Caco-2 (cell line): ENCODE data around the gene KMT2C. TPM values are rescaled to one million over a fixed set of nuclear protein-coding genes. Genes with fewer than 3 reads are reported as not detected.
"Not testable (repeated sequence)": the region's sequence is repeated elsewhere in the genome, so short reads cannot be mapped to it uniquely, and the experiment has no call there.

Experiments
- BruUV-seq: library from RNA; stranded (reverse); fragments of 400-500 nt; replicated peaks from 2 replicates; lab custom pipeline; 2021; lab: Mats Ljungman, UMichigan
- CTCF ChIA-PET: fragments of 300-600 bp; sonication (Branson Sonifier 250); formaldehyde crosslinking; loops from one replicate; lab custom pipeline; 2022; ENCODE audit warnings: antibody characterized with exemption; lab: Charles Lee
- POLR2A ChIA-PET: fragments of 300-600 bp; sonication (Branson Sonifier 250); formaldehyde crosslinking; loops from one replicate; lab custom pipeline; 2022; ENCODE audit warnings: antibody characterized with exemption; lab: Charles Lee
- DNase-seq, 2 experiments: peaks; one replicate each; pipeline versions ENCODE4 v3.0.0 to v3.0.0-alpha.2; 2020 to 2022
- H3K27me3 ChIP-seq: replicated peaks from 2 replicates; pipeline ENCODE4 v1.6.0; 2011; ENCODE audit warnings: low read length; ENCODE audit not compliant: control insufficient read depth, insufficient read depth
- H3K36me3 ChIP-seq: 2 replicates; pipeline ENCODE4 v1.5.1; 2011; ENCODE audit warnings: low read length; ENCODE audit not compliant: control insufficient read depth, insufficient read depth
- H3K4me1 ChIP-seq: fragments of 250-450 bp; sonication (Bioruptor Pico); 2 replicates; pipeline ENCODE4 v1.5.1; 2020; ENCODE audit warnings: mild to moderate bottlenecking
- H3K4me3 ChIP-seq: 2 replicates; pipeline ENCODE4 v1.5.1; 2011; ENCODE audit warnings: low read depth, mild to moderate bottlenecking, control low read depth, low read length
- H3K9me3 ChIP-seq: fragments of 250-450 bp; sonication (Bioruptor Pico); 2 replicates; pipeline ENCODE4 v1.5.1; 2020; ENCODE audit warnings: mild to moderate bottlenecking, moderate library complexity
- H3K27ac Mint-ChIP-seq: one replicate; pipeline ENCODE4 v1.8.0; 2022; ENCODE audit warnings: mixed read lengths; ENCODE audit not compliant: unreplicated experiment
- H3K27me3 Mint-ChIP-seq: one replicate; pipeline ENCODE4 v1.8.0; 2022; ENCODE audit warnings: mixed read lengths; ENCODE audit not compliant: insufficient read depth, unreplicated experiment
- H3K36me3 Mint-ChIP-seq: one replicate; pipeline ENCODE4 v1.8.0; 2022; ENCODE audit warnings: mild to moderate bottlenecking, mixed read lengths; ENCODE audit not compliant: insufficient read depth, unreplicated experiment
- H3K4me1 Mint-ChIP-seq: one replicate; pipeline ENCODE4 v1.8.0; 2022; ENCODE audit warnings: low read depth, mixed read lengths; ENCODE audit not compliant: unreplicated experiment
- H3K4me3 Mint-ChIP-seq: one replicate; pipeline ENCODE4 v1.8.0; 2022; ENCODE audit warnings: mild to moderate bottlenecking, moderate library complexity, mixed read lengths; ENCODE audit not compliant: unreplicated experiment
- H3K9me3 Mint-ChIP-seq: one replicate; pipeline ENCODE4 v1.8.0; 2022; ENCODE audit warnings: mixed read lengths; ENCODE audit not compliant: unreplicated experiment
- intact Hi-C: fragments of 100-400 bp; cut with micrococcal nuclease; formaldehyde crosslinking; loops from one replicate; pipeline ENCODE4 v1.10.0; 2022; ENCODE audit not compliant: unreplicated experiment
- total RNA-seq: library from RNA; stranded (reverse); gene quantifications from 2 replicates; pipeline ENCODE4 v1.2.3, GENCODE V29; 2022
- TF ChIP-seq, protein P1 (sequence below), 2 experiments: fragments of 200-600 bp in 1 of 2; IDR thresholded peaks; 1 replicate in 1 of 2; 2 replicates in 1 of 2; pipeline versions ENCODE4 v1.5.1 to v1.8.0; 2011 to 2022; ENCODE audit warnings: antibody characterized with exemption in 1 of 2, control low read depth in 1 of 2, inconsistent platforms in 1 of 2, low read depth in 1 of 2, low read length in 1 of 2, mild to moderate bottlenecking in 1 of 2, moderate library complexity in 1 of 2; ENCODE audit not compliant: insufficient read depth in 1 of 2, severe bottlenecking in 1 of 2, unreplicated experiment in 1 of 2

KMT2C gene
- total RNA-seq, 1 experiment from 2014 or later, result 59.5 TPM

DNA sequence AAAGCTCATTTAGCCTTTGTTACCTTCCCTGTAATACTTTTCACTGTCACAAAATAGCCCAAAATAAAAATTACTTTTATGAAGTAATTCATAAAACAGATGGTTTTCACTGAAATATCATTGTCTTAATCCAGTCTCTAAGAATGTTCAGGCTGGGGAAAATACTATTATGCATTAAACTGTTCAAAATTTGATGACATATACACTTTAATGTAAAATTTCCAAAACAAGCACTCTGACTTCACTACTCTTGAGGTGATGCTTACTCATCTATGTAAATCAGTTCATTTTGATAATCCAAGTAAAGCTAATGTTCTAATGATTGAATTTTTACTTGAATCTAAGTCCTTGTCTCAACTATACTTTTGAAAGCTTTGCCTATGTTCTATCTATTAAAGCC, 127.9 kb downstream of the KMT2C start:
- H3K27me3 Mint-ChIP-seq, result no peaks in the 10 kb centered on the region
- H3K36me3 Mint-ChIP-seq, result peaks cover 46% of the 10 kb centered on the region
- Histone ChIP-seq H3K27me3 (no peaks in the 10 kb centered on the region), H3K36me3 (peaks cover 1% of the 10 kb centered on the region; the same call in 1 of the 2 replicates), H3K4me1 (no peaks in the 10 kb centered on the region), H3K9me3 (no peaks in the 10 kb centered on the region), H3K4me3 (no peak overlapping the region)
- ChIA-PET POLR2A (no interaction called here), CTCF (no interaction called here)
- H3K4me1 Mint-ChIP-seq, result no peaks in the 10 kb centered on the region
- TF ChIP-seq, protein P1, sequence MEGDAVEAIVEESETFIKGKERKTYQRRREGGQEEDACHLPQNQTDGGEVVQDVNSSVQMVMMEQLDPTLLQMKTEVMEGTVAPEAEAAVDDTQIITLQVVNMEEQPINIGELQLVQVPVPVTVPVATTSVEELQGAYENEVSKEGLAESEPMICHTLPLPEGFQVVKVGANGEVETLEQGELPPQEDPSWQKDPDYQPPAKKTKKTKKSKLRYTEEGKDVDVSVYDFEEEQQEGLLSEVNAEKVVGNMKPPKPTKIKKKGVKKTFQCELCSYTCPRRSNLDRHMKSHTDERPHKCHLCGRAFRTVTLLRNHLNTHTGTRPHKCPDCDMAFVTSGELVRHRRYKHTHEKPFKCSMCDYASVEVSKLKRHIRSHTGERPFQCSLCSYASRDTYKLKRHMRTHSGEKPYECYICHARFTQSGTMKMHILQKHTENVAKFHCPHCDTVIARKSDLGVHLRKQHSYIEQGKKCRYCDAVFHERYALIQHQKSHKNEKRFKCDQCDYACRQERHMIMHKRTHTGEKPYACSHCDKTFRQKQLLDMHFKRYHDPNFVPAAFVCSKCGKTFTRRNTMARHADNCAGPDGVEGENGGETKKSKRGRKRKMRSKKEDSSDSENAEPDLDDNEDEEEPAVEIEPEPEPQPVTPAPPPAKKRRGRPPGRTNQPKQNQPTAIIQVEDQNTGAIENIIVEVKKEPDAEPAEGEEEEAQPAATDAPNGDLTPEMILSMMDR (IDR thresholded peaks at IDR 0.05; ENCODE audit: insufficient read depth in 1 of 2, low read depth in 1 of 2, low read length in 1 of 2, severe bottlenecking in 1 of 2, unreplicated experiment in 1 of 2), result no peak
- DNase-seq, result no peak
- intact Hi-C loops, result no loop called here
- BruUV-seq, result no TSS peak
- H3K4me3 Mint-ChIP-seq, result no peak overlapping the region
- H3K27ac Mint-ChIP-seq, result no peak overlapping the region
- no peaks in the 10 kb centered on the region for H3K9me3 Mint-ChIP-seq

DNA sequence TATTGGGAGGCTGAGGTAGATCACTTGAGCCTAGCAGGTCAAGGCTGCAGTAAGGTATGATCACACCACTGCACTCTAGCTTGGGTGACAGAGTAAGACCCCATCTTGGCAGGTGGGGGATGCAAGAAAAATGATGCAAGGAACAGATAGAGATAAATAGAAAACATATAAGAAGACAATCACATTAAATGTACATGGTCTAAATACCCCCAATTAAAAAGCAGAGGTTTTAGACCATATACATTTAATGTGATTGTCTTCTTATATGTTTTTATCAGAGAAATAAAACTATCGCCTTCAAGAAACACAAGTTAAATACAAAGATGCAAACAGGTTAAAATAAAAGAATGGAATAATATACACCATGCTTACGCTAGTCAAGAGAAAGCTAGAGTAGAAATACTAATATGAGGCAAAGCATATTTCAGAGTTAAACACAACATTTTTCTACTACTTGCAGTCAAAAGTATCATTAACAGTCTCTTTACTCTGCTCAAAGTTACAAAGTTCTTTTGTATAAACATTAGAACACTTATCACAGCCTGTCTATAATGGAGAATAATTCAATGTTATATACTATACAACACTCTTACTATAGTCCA, 136.2 kb downstream of the KMT2C start:
- H3K4me1 Mint-ChIP-seq, intact Hi-C loops, H3K4me3 Mint-ChIP-seq, CTCF ChIA-PET, H3K27me3 ChIP-seq, H3K27me3 Mint-ChIP-seq, BruUV-seq, H3K9me3 ChIP-seq, DNase-seq, H3K4me1 ChIP-seq, H3K27ac Mint-ChIP-seq, H3K36me3 ChIP-seq, POLR2A ChIA-PET, H3K4me3 ChIP-seq, H3K9me3 Mint-ChIP-seq: not testable (repeated sequence)
- H3K36me3 Mint-ChIP-seq, result peaks cover 25% of the 10 kb centered on the region

DNA sequence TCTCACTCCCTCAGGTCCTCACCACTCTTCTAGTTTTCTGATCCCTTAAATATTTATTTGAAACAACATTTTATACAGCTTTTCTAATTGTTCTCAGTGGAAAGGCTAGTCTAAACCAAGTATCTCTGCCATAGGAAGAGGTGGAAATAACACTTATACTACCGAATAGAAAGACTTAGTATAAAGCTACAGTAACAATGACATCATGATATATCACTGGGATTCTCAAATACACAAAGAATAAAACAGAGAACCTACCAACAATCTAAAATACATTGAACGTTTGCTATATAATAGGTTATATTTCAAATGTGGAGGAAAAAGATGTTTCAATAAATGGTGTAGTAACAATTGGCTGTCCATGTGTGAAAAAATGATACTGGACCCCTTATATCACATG, 142.9 kb downstream of the KMT2C start:
- Mint-ChIP-seq H3K36me3 (peaks cover 37% of the 10 kb centered on the region), H3K27ac (no peak overlapping the region), H3K4me1 (no peaks in the 10 kb centered on the region)

DNA sequence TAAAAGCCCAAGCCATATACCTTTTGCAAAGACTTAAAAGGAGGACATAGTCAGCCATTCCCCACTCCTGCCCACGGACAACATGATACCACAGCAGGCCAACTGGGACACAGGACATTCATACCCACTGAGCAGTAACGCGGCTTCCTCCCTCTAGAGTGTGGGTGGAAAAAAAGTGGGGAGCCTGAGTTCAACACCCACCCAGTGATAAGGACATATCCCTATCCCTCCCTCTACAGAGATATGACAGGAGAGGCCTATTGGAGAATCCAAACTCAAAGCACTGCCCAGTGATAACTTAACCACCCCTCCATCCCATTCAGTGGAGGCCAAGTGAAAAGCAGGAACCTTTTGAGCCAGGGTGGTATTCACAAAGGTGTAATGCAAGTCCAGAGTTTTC, 148.8 kb downstream of the KMT2C start:
- BruUV-seq, H3K9me3 Mint-ChIP-seq, H3K4me3 ChIP-seq, intact Hi-C loops, DNase-seq, H3K27me3 Mint-ChIP-seq, POLR2A ChIA-PET, H3K4me1 Mint-ChIP-seq, H3K27me3 ChIP-seq, H3K4me1 ChIP-seq, H3K9me3 ChIP-seq, CTCF ChIA-PET, H3K27ac Mint-ChIP-seq, H3K4me3 Mint-ChIP-seq, H3K36me3 ChIP-seq: not testable (repeated sequence)
- H3K36me3 Mint-ChIP-seq, result peaks cover 14% of the 10 kb centered on the region

More for the DNA sequence above, 142.9 kb downstream of the KMT2C start:
- Mint-ChIP-seq H3K4me3 (no peak overlapping the region), H3K27me3 (no peaks in the 10 kb centered on the region), H3K9me3 (no peaks in the 10 kb centered on the region)
- Histone ChIP-seq H3K9me3 (no peaks in the 10 kb centered on the region), H3K4me1 (no peaks in the 10 kb centered on the region), H3K27me3 (no peaks in the 10 kb centered on the region), H3K36me3 (no peaks in the 10 kb centered on the region), H3K4me3 (no peak overlapping the region)
- ChIA-PET POLR2A (no interaction called here), CTCF (no interaction called here)
- no TSS peak for BruUV-seq
- intact Hi-C loops, result no loop called here
- TF ChIP-seq, protein P1 (IDR thresholded peaks at IDR 0.05; ENCODE audit: insufficient read depth in 1 of 2, low read depth in 1 of 2, low read length in 1 of 2, severe bottlenecking in 1 of 2, unreplicated experiment in 1 of 2), result no peak
- no peak for DNase-seq

DNA sequence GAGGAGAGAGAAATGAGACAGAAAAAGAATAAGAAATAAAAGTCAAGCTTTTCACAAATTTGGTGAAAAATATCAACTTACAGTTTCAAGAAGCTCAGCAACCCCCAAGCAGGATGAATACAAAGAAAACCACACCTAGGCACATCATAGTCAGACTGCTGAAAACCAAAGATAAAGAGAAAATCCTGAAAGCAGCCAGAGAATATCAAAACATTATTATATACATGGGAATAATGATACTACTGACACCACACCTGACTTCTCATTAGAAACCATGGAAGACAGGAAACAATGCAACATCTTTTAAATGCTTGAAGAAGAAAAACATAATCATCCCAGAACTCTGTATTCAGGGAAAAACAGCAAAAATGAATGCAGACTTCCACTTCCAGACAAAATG, 149.6 kb downstream of the KMT2C start:
- H3K4me1 ChIP-seq, CTCF ChIA-PET, H3K9me3 ChIP-seq, H3K27ac Mint-ChIP-seq, H3K27me3 ChIP-seq, H3K4me3 Mint-ChIP-seq, H3K36me3 ChIP-seq, H3K4me1 Mint-ChIP-seq, DNase-seq, POLR2A ChIA-PET, intact Hi-C loops, BruUV-seq, H3K27me3 Mint-ChIP-seq, H3K4me3 ChIP-seq, H3K9me3 Mint-ChIP-seq: not testable (repeated sequence)
- H3K36me3 Mint-ChIP-seq, result peaks cover 14% of the 10 kb centered on the region

DNA sequence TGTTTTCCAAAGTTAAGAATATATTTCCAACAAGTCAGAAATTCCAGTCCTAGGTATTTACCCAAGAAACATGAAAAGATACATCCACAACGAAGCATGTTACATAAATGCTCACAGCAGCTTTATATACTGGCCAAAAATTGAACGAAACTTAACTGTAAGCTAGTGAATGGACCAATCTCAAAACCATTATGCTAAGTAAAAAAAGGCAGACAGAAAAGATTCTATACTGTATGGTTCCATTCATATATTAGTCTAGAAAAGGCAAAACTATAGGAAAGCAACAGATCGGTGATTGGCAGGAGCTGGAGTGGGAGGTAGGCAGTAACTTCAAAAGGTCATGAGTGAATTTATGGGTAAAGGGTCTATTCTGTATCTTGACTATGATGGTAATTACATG, 150.8 kb downstream of the KMT2C start:
- H3K27ac Mint-ChIP-seq, intact Hi-C loops, H3K9me3 Mint-ChIP-seq, H3K4me3 Mint-ChIP-seq, H3K4me1 Mint-ChIP-seq, DNase-seq, H3K27me3 ChIP-seq, H3K4me1 ChIP-seq, H3K36me3 ChIP-seq, POLR2A ChIA-PET, H3K27me3 Mint-ChIP-seq, BruUV-seq, CTCF ChIA-PET, H3K4me3 ChIP-seq, H3K9me3 ChIP-seq: not testable (repeated sequence)
- H3K36me3 Mint-ChIP-seq, result peaks cover 14% of the 10 kb centered on the region
